GM19395 (cell line): Measurements from ENCODE around the gene RCHY1.
"Not testable (repeated sequence)": the region's sequence is repeated elsewhere in the genome, so short reads cannot be mapped to it uniquely, and the experiment has no call there.

Experiments
- ATAC-seq: cut with Tn5 transposase; IDR thresholded peaks from one replicate; pipeline ENCODE4 v1.9.1; 2021; ENCODE audit warnings: mild to moderate bottlenecking, moderate library complexity; ENCODE audit not compliant: unreplicated experiment

The RCHY1 gene

GRCh38 chr4:75514131-75514948 is at the start of gene RCHY1, which contains the start of gene THAP6:
Gene RCHY1, minus strand, starts transcription at chr4:75514403. Its CDS starts 117 bp downstream, at chr4:75514286.
Gene THAP6, plus strand, starts transcription at chr4:75514473. Its CDS starts 980 bp downstream, at chr4:75515453.
- ATAC-seq, result peak; percentile 97

GRCh38 chr4:75561789-75562188 is 47.6 kb upstream of the RCHY1 start:
- ATAC-seq, result no peak

DNA sequence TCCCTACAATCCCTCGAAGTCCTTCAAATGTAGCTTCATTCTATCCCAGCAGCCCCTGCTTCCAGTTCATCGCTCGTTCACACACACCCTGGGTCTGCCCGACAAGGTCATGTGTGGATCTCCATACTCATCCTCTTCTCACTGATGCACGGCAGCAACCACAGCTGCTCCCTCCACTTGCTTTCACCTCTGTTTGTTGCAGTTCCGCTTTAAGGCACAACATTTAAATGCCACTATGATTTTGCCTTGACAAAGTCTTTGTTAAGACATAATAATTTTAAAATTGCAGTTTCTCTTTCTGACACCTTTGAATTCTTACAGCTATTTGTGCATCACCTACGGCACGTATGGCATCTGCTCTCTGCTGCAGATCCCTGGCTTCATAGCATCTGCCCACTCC is 43.5 kb upstream of the RCHY1 start:
- no peak for ATAC-seq

GRCh38 chr4:75555294-75556164 is 41.3 kb upstream of the RCHY1 start, which contains the start of gene ODAPH:
Gene ODAPH, plus strand, starts transcription at chr4:75556066. Its CDS starts 17 bp downstream, at chr4:75556083.
- peak; percentile 85 for ATAC-seq

- no peak for ATAC-seq
Observed at GRCh38 chr4:75552452-75552851, 38.2 kb upstream of the RCHY1 start.

GRCh38 chr4:75549019-75549418 is 34.8 kb upstream of the RCHY1 start:
- ATAC-seq, result no peak

GRCh38 chr4:75547647-75548387 is 33.6 kb upstream of the RCHY1 start:
- ATAC-seq, result no peak

DNA sequence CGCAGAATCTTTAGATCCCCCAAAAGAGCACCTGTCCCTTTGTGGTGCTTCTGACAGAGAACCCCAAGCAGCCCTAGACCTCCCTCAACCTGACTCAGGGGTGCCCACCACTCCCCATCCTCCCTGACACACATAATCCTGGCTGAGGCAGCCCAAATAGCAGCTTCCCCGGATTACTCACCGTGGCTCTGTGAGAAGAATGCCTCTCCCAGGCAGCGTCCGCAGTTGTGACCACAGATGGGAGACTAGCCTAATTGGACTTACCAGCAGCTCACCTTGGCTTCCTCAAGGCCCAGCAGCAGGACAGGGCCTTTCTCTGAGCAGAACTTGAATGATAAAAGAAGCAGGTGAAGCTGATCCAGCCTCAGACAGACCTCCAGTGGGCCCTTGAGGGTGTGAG is 31.3 kb upstream of the RCHY1 start:
- no peak for ATAC-seq

GRCh38 chr4:75544870-75545269 is 30.7 kb upstream of the RCHY1 start:
- no peak for ATAC-seq

DNA sequence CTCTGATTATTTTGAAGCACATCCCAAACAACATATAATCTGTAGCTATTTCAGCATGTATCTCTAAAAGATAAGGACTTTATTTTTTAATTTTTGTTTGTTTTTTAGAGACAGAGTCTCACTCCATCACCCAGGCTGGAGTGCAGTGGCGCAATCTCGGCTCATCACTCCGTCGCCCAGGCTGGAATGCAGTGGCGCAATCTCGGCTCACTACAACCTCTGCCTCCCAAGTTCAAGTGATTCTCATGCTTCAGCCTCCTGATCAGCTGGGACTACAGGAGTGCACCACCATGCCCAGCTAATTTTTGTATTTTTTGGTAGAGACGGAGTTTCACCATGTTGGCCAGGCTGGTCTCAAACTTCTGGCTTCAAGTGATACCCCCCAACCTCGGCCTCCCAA is 30.0 kb upstream of the RCHY1 start:
- ATAC-seq, result not testable (repeated sequence)

GRCh38 chr4:75542824-75543223 is 28.6 kb upstream of the RCHY1 start:
- no peak for ATAC-seq

- ATAC-seq, result not testable (repeated sequence)
Observed at GRCh38 chr4:75537308-75537707, 23.1 kb upstream of the RCHY1 start.

GRCh38 chr4:75533926-75534325 is 19.7 kb upstream of the RCHY1 start:
- not testable (repeated sequence) for ATAC-seq

- not testable (repeated sequence) for ATAC-seq
Observed at GRCh38 chr4:75533339-75533887, 19.2 kb upstream of the RCHY1 start.

DNA sequence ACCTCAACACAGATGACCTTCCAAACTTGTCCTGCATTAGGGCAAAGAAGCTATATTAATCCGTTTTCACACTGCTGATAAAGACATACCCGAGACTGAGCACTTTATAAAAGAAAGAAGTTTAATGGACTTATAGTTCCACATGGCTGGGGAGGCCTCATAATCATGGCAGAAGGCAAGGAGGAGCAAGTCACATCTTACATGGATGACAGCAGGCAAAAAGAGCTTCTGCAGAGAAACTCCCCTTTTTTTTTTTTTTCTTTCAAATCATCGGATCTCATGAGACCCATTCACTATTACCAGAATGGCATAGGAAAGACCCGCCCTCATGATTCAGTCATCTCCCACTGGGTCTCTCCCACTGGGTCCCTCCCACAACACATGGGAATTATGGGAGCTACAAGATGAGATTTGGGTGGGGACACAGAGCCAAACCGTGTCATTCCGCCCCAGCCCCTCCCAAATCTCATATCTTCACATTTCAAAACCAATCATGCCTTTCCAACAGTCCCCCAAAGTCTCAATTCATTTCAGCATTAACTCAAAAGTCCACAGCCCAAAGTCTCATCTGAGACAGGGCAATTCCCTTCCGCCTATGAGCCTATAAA is 17.4 kb upstream of the RCHY1 start:
- not testable (repeated sequence) for ATAC-seq

- ATAC-seq, result no peak
Observed at GRCh38 chr4:75530556-75531322, 16.5 kb upstream of the RCHY1 start.

- ATAC-seq, result no peak
Observed at GRCh38 chr4:75527482-75527881, 13.3 kb upstream of the RCHY1 start.

DNA sequence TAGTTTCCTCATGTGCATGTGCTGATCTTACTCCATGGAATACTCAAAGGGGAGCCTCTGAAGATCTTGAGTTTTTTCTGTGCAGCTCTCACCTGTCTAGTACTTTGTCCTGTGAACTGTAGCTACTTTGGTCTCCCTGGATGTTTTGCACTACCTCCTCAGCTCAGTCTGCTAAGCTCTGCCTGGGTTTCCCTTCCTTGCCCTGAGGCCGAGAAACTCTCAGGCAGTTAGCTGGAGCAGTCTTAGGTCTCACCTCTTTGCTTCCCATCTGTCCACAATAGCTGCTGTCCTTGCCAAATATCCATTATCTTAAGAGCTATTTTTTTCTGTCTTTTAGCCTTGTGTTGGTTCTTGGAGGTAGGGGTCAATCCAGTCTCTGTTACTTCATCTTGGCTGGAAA is 11.7 kb upstream of the RCHY1 start:
- no peak for ATAC-seq

DNA sequence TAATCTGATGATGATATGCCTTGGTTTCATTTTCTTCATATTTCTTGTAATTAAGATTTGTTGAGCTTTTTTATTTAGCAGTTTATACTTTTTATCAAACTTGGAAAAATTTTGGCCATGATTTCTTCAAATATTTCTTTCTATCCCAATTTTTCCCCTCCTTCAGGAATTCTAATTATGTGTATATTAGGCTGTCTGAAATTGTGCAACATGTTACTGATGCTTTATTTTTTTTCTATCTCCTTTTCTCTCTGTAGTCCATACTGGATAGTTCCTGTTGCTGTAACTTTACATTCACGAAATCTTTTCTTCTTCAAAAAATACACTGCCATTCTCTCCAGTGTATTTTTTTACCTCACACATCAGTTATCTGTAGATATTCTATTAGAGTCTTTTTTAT is 10.9 kb upstream of the RCHY1 start:
- ATAC-seq, result no peak
